ENCODE data around the gene BACH1.
"Not testable (repeated sequence)": the region's sequence is repeated elsewhere in the genome, so short reads cannot be mapped to it uniquely, and the experiment has no call there.

Gene BACH1

GRCh38 chr21:29350246-29350779 is 51.6 kb downstream of the BACH1 start:
- no peak for DNase-seq (ENCODE audit: low read depth)
- H3K4me3 ChIP-seq (ENCODE audit: low read depth, low read length): no peak overlapping the region

GRCh38 chr21:29351691-29352090 is 53.0 kb downstream of the BACH1 start:
- no peak overlapping the region for H3K4me3 ChIP-seq (ENCODE audit: low read depth, low read length)
- no peak for TF ChIP-seq CTCF (IDR thresholded peaks at IDR 0.05; ENCODE audit: low read depth, low read length, missing control alignments)
- DNase-seq (ENCODE audit: low read depth): no peak

More at GRCh38 chr21:29350246-29350779, 51.6 kb downstream of the BACH1 start:
- TF ChIP-seq CTCF (IDR thresholded peaks at IDR 0.05; ENCODE audit: low read depth, low read length, missing control alignments): no peak

GRCh38 chr21:29355043-29355710 is 56.5 kb downstream of the BACH1 start:
- not testable (repeated sequence) for H3K4me3 ChIP-seq (ENCODE audit: low read depth, low read length)

GRCh38 chr21:29356291-29356690 is 57.6 kb downstream of the BACH1 start:
- not testable (repeated sequence) for H3K4me3 ChIP-seq (ENCODE audit: low read depth, low read length); DNase-seq (ENCODE audit: low read depth)

More at GRCh38 chr21:29355043-29355710, 56.5 kb downstream of the BACH1 start:
- DNase-seq (ENCODE audit: low read depth): not testable (repeated sequence)

- not testable (repeated sequence) for H3K4me3 ChIP-seq (ENCODE audit: low read depth, low read length); DNase-seq (ENCODE audit: low read depth)
Measured at GRCh38 chr21:29356810-29357209, 58.1 kb downstream of the BACH1 start.

- no peak for DNase-seq (ENCODE audit: low read depth)
- H3K4me3 ChIP-seq (ENCODE audit: low read depth, low read length): no peak overlapping the region
- TF ChIP-seq CTCF (IDR thresholded peaks at IDR 0.05; ENCODE audit: low read depth, low read length, missing control alignments): no peak
Measured at GRCh38 chr21:29359718-29360117, 61.0 kb downstream of the BACH1 start.

GRCh38 chr21:29360799-29361765 is 62.4 kb downstream of the BACH1 start:
- no peak overlapping the region for H3K4me3 ChIP-seq (ENCODE audit: low read depth, low read length)
- TF ChIP-seq CTCF (IDR thresholded peaks at IDR 0.05; ENCODE audit: low read depth, low read length, missing control alignments): no peak
- no peak for DNase-seq (ENCODE audit: low read depth)

GRCh38 chr21:29362758-29363157 is 64.0 kb downstream of the BACH1 start:
- no peak for TF ChIP-seq CTCF (IDR thresholded peaks at IDR 0.05; ENCODE audit: low read depth, low read length, missing control alignments)
- H3K4me3 ChIP-seq (ENCODE audit: low read depth, low read length): no peak overlapping the region
- no peak for DNase-seq (ENCODE audit: low read depth)
